GM12891 (cell line): ENCODE measurements around the gene BPGM.

Source experiments
- PAX5 ChIP-seq: IDR thresholded peaks from 2 replicates; pipeline ENCODE4 v1.6.1; 2011; ENCODE audit warnings: low read length, moderate library complexity, mild to moderate bottlenecking; ENCODE audit not compliant: insufficient read depth, severe bottlenecking
- POLR2A ChIP-seq: IDR thresholded peaks from 2 replicates; pipeline ENCODE4 v1.6.1; 2011; ENCODE audit warnings: low read depth, low read length, control low read depth
- POLR2AphosphoS5 ChIP-seq: IDR thresholded peaks from 2 replicates; pipeline ENCODE4 v1.6.1; 2011; ENCODE audit warnings: low read depth, low read length, control low read depth
- POU2F2 ChIP-seq: IDR thresholded peaks from 2 replicates; pipeline ENCODE4 v1.6.1; 2011; ENCODE audit warnings: low read depth, mild to moderate bottlenecking, control low read depth, low read length, moderate library complexity
- SPI1 ChIP-seq: IDR thresholded peaks from 2 replicates; pipeline ENCODE4 v1.6.1; 2011; ENCODE audit warnings: low read depth, low read length, control low read depth
- TAF1 ChIP-seq: IDR thresholded peaks from 2 replicates; pipeline ENCODE4 v1.6.1; 2011; ENCODE audit warnings: low read depth, low read length, control low read depth

DNA sequence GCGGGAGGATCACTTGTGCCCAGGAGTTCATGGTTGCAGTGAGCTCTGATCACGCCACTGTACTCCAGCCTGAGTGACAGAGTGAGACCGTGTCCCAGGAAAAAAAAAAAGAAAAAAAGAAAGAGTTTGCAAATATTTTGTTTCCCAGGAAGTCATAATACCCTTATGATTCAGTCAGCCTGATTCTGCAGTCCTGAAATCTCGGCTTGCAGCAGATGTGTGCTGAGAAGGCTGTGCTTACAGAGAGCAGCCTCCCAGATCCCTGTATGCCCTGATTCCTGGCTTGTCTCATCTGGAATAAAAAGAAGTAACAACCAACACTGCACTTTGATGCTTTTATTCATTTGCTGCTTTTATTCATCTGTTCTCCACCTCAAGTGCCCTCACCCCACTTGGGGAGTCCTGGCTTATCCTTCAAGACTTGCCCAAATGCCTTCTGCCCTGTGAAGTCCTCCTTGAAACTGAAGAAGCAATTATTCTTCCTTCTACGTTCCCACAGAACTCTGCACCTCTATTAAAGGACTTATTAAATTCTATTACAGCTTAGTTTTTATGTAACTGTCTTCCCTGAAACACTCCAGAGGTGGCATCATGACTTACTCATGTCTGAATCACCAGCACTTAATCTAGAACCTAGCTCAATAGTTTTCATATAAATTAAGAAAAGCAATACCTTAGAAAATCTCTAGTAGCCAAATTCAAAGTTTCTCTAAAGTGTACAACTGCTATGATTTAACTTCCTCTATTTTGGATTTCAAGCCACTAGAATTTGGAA, 27.7 kb upstream of the BPGM start:
- TF ChIP-seq POLR2A (no peak), POU2F2 (no peak), PAX5 (no peak), POLR2AphosphoS5 (no peak), TAF1 (no peak), SPI1 (no peak)
